GM23338 (cell line): ENCODE measurements around the gene PRAC1. TPM values are rescaled to one million over a fixed set of nuclear protein-coding genes. Genes with fewer than 3 reads are reported as not detected.

ENCODE experiments used
- ATAC-seq: fragments of 200-7000 bp; cut with Tn5 transposase; 3 replicates; pipeline ENCODE4 v1.9.1; 2020
- DNase-seq: peaks from one replicate; pipeline ENCODE4 v3.0.0-alpha.2; 2015; ENCODE audit warnings: low spot score
- H2AFZ ChIP-seq: fragments of 200-600 bp; sonication (generic); 2 replicates; pipeline ENCODE4 v1.8.0; 2016; ENCODE audit warnings: antibody characterized with exemption, mild to moderate bottlenecking, moderate library complexity
- H3F3A ChIP-seq: fragments of 200-600 bp; sonication (generic); replicated peaks from 2 replicates; pipeline ENCODE4 v1.8.0; 2017; ENCODE audit warnings: antibody characterized with exemption, mixed run types, low read depth
- H3K27ac ChIP-seq: fragments of 200-600 bp; sonication (generic); 2 replicates; pipeline ENCODE4 v1.6.1; 2016; ENCODE audit warnings: low read depth
- H3K27me3 ChIP-seq: fragments of 200-600 bp; sonication (generic); 2 replicates; pipeline ENCODE4 v1.8.0; 2016; ENCODE audit warnings: mild to moderate bottlenecking, mixed run types, moderate library complexity; ENCODE audit not compliant: insufficient read depth
- H3K36me3 ChIP-seq: fragments of 200-600 bp; sonication (generic); 2 replicates; pipeline ENCODE4 v1.8.0; 2016; ENCODE audit warnings: mild to moderate bottlenecking; ENCODE audit not compliant: insufficient read depth
- H3K4me1 ChIP-seq: fragments of 200-600 bp; sonication (generic); 2 replicates; pipeline ENCODE4 v1.8.0; 2016; ENCODE audit warnings: mild to moderate bottlenecking, moderate library complexity; ENCODE audit not compliant: insufficient read depth
- H3K4me2 ChIP-seq: fragments of 200-600 bp; sonication (generic); 2 replicates; pipeline ENCODE4 v1.7.1; 2017; ENCODE audit warnings: mixed run types
- H3K4me3 ChIP-seq: fragments of 200-600 bp; sonication (generic); 2 replicates; pipeline ENCODE4 v1.6.1; 2016; ENCODE audit warnings: mixed run types
- H3K79me2 ChIP-seq: fragments of 200-600 bp; sonication (generic); replicated peaks from 2 replicates; pipeline ENCODE4 v1.8.0; 2017; ENCODE audit warnings: mild to moderate bottlenecking; ENCODE audit not compliant: insufficient read depth
- H3K9me2 ChIP-seq: fragments of 200-600 bp; sonication (generic); 2 replicates; pipeline ENCODE4 v1.8.0; 2017; ENCODE audit not compliant: insufficient read depth
- H4K20me1 ChIP-seq: fragments of 200-600 bp; sonication (generic); replicated peaks from 2 replicates; pipeline ENCODE4 v1.8.0; 2017; ENCODE audit warnings: mild to moderate bottlenecking; ENCODE audit not compliant: insufficient read depth
- H3K27ac Mint-ChIP-seq: 2 replicates; pipeline ENCODE4 v1.8.0; 2020; ENCODE audit warnings: inconsistent platforms, mild to moderate bottlenecking, moderate library complexity, mixed read lengths
- H3K27me3 Mint-ChIP-seq: 3 replicates; pipeline ENCODE4 v1.8.0; 2022; ENCODE audit warnings: low read depth, mild to moderate bottlenecking, moderate library complexity, mixed read lengths, inconsistent platforms; ENCODE audit not compliant: insufficient read depth, poor library complexity
- H3K36me3 Mint-ChIP-seq: 3 replicates; pipeline ENCODE4 v1.8.0; 2021; ENCODE audit warnings: low read depth, mild to moderate bottlenecking, inconsistent platforms, moderate library complexity, mixed read lengths
- H3K4me1 Mint-ChIP-seq: 3 replicates; pipeline ENCODE4 v1.8.0; 2020; ENCODE audit warnings: mild to moderate bottlenecking, inconsistent platforms, mixed read lengths
- H3K4me3 Mint-ChIP-seq: 3 replicates; pipeline ENCODE4 v1.8.0; 2021; ENCODE audit warnings: moderate library complexity, mild to moderate bottlenecking, inconsistent platforms, mixed read lengths
- H3K9me3 Mint-ChIP-seq: 3 replicates; pipeline ENCODE4 v1.8.0; 2020; ENCODE audit warnings: moderate library complexity, mild to moderate bottlenecking, inconsistent platforms, mixed read lengths
- CREB1 ChIP-seq: fragments of 250-450 bp; sonication (Bioruptor Pico); IDR thresholded peaks from 2 replicates; pipeline ENCODE4 v1.5.0; 2020; ENCODE audit warnings: low read depth, mild to moderate bottlenecking, moderate library complexity
- EZH2 ChIP-seq: fragments of 200-600 bp; sonication (generic); IDR thresholded peaks from one replicate; pipeline ENCODE4 v1.8.0; 2017; ENCODE audit warnings: antibody characterized with exemption, mild to moderate bottlenecking, low read depth; ENCODE audit not compliant: unreplicated experiment
- EZH2phosphoT487 ChIP-seq: fragments of 200-600 bp; sonication (generic); IDR thresholded peaks from one replicate; pipeline ENCODE4 v1.8.1; 2018; ENCODE audit warnings: antibody characterized with exemption; ENCODE audit not compliant: unreplicated experiment
- JUNB ChIP-seq: IDR thresholded peaks from one replicate; pipeline ENCODE4 v1.6.1; 2016; ENCODE audit warnings: antibody characterized with exemption; ENCODE audit not compliant: unreplicated experiment
- NANOG ChIP-seq: IDR thresholded peaks from 2 replicates; pipeline ENCODE4 v1.6.1; 2016; ENCODE audit warnings: antibody characterized with exemption, borderline replicate concordance
- POLR2AphosphoS5 ChIP-seq: IDR thresholded peaks from 2 replicates; pipeline ENCODE4 v1.6.1; 2016; ENCODE audit warnings: antibody characterized with exemption, low read depth
- STAT1 ChIP-seq: IDR thresholded peaks from one replicate; pipeline ENCODE4 v1.6.1; 2016; ENCODE audit warnings: antibody characterized with exemption; ENCODE audit not compliant: unreplicated experiment
- ZNF114 ChIP-seq: fragments of 250-450 bp; sonication (Bioruptor Pico); IDR thresholded peaks from 2 replicates; pipeline ENCODE4 v1.5.0; 2020; ENCODE audit warnings: mild to moderate bottlenecking, moderate library complexity
- ZNF331 ChIP-seq: fragments of 250-450 bp; sonication (Bioruptor Pico); IDR thresholded peaks from 2 replicates; pipeline ENCODE4 v1.5.0; 2020; ENCODE audit warnings: low read depth, mild to moderate bottlenecking, moderate library complexity
- polyA plus RNA-seq: library from polyadenylated mRNA; unstranded; fragments of >200 nt; fragmentation: Nextera tagmentation; extraction: Ambion mirVana; gene quantifications from 2 replicates; pipeline ENCODE4 v1.2.1, GENCODE V29; 2016
- total RNA-seq: library from RNA; depleted of rRNA; stranded (reverse); fragments of >200 nt; shearing (Covaris generic); gene quantifications from 2 replicates; pipeline ENCODE4 v1.2.3, GENCODE V29; 2014
- TF ChIP-seq, protein P1 (sequence below), 2 experiments: fragments of 200-600 bp in 1 of 2; sonication (generic) in 1 of 2; conservative IDR thresholded peaks; 2 replicates each; pipeline versions ENCODE4 v1.5.1 to v1.6.1; 2016 to 2017; ENCODE audit warnings: antibody characterized with exemption in 2 of 2, low read depth in 2 of 2, mild to moderate bottlenecking in 2 of 2, moderate library complexity in 1 of 2
- TF ChIP-seq, protein P2 (sequence below): IDR thresholded peaks from one replicate; pipeline ENCODE4 v1.6.1; 2018; ENCODE audit warnings: antibody characterized with exemption; ENCODE audit not compliant: unreplicated experiment

The PRAC1 gene
- total and polyA plus RNA-seq, 2 experiments from 2014 or later = not detected

DNA sequence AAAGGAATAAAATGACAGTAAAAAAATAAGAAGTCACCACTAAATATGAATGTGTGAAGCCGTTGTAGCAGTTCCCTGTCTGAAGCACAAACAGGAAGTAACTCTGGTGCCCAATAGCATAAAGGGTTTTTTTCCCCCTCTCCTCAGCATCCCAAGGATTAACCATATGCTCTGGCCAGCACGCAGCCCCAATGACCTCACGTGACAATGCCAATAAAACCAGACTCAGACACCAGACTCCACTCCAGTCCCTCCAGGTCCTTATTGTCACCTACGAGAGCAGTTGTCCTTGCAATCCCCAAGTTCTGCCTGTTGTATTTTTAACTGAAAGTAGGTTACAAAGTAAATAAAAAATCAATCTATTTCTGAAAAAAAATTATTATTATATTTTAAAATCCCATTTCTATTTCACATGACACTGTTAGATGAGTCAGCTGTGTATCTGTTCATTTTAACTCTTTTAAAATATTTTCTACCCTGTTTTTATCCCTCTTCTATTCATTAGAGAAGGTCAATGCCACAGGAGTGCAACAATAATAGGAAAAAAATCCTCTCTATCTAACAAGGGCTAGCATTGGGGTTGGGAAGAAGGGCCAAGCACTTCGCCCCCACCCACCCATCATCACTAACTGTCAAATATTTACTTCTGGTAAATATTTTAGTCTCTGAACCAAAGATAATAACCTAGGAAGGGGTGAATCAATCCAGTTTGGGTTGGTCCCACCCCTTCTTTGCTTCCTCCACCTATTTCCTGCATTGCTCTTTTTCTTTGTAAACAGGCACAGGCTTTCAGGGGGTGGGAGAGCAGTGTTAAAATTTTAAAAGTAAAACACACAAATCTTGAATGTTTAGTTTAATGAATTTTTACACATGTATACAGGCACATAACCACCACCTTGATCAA lies 6.6 kb downstream of the PRAC1 start:
- no peaks in the 10 kb centered on the region for H3K36me3 ChIP-seq
- Mint-ChIP-seq H3K4me1 (peaks cover 31% of the 10 kb centered on the region), H3K4me3 (no peak overlapping the region), H3K36me3 (no peaks in the 10 kb centered on the region), H3K27me3 (peaks cover 75% of the 10 kb centered on the region), H3K9me3 (no peaks in the 10 kb centered on the region; the same call in 2 of the 3 replicates), H3K27ac (no peak overlapping the region)
- H3K27ac ChIP-seq = no peak overlapping the region
- H3K4me2 ChIP-seq = no peak overlapping the region
- no peaks in the 10 kb centered on the region for H3K9me2 ChIP-seq
- DNase-seq (no peak), ATAC-seq (no peak)
- no peak overlapping the region for H3K4me3 ChIP-seq
- no peaks in the 10 kb centered on the region for H3K79me2 ChIP-seq
- no peak overlapping the region for H2AFZ ChIP-seq
- peaks cover 21% of the 10 kb centered on the region for H3F3A ChIP-seq
- H3K27me3 ChIP-seq = peaks cover 95% of the 10 kb centered on the region
- peaks cover 22% of the 10 kb centered on the region for H3K4me1 ChIP-seq
- TF ChIP-seq ZNF114 (CRISPR knock-in tag) (no peak), NANOG (no peak), ZNF331 (CRISPR knock-in tag) (no peak), JUNB (no peak), EZH2 (no peak), EZH2phosphoT487 (no peak)
- TF ChIP-seq, protein P1, sequence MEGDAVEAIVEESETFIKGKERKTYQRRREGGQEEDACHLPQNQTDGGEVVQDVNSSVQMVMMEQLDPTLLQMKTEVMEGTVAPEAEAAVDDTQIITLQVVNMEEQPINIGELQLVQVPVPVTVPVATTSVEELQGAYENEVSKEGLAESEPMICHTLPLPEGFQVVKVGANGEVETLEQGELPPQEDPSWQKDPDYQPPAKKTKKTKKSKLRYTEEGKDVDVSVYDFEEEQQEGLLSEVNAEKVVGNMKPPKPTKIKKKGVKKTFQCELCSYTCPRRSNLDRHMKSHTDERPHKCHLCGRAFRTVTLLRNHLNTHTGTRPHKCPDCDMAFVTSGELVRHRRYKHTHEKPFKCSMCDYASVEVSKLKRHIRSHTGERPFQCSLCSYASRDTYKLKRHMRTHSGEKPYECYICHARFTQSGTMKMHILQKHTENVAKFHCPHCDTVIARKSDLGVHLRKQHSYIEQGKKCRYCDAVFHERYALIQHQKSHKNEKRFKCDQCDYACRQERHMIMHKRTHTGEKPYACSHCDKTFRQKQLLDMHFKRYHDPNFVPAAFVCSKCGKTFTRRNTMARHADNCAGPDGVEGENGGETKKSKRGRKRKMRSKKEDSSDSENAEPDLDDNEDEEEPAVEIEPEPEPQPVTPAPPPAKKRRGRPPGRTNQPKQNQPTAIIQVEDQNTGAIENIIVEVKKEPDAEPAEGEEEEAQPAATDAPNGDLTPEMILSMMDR (conservative IDR thresholded peaks at IDR 0.05; ENCODE audit: low read depth in 2 of 2) = no peak
- H4K20me1 ChIP-seq = peaks cover 3% of the 10 kb centered on the region; the same call in 1 of the 2 replicates

DNA sequence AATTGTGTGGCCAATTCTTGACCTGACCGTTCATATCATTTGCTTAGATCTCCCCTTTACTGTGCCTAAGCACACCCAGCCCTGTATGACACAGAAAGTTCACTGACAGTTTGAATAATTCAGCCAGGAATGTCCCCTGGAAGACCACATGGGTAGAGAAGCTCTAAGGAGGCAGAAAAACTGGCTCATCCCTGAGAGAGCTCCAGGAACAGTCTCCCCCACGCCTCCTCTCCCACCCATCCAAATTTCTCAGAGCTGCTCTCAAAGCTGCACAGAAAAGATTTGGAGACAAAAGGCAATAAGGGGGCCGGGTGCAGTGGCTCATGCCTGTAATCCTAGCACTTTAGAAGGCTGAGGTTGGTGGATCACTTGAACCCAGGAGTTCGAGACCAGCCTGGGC lies 11.2 kb downstream of the PRAC1 start:
- no peak overlapping the region for H3K27ac ChIP-seq
- H3K27me3 Mint-ChIP-seq = peaks cover 33% of the 10 kb centered on the region
- H3K36me3 ChIP-seq = no peaks in the 10 kb centered on the region
- peaks cover 72% of the 10 kb centered on the region for H3K27me3 ChIP-seq
- H3K9me3 Mint-ChIP-seq = no peaks in the 10 kb centered on the region
- no peaks in the 10 kb centered on the region for H3K4me1 ChIP-seq
- H3K4me3 ChIP-seq = no peak overlapping the region
- H3F3A ChIP-seq = no peaks in the 10 kb centered on the region
- H3K4me2 ChIP-seq = no peak overlapping the region
- no peaks in the 10 kb centered on the region for H3K9me2 ChIP-seq
- H3K4me3 Mint-ChIP-seq = no peak overlapping the region
- H3K27ac Mint-ChIP-seq = no peak overlapping the region
- no peaks in the 10 kb centered on the region for H3K79me2 ChIP-seq
- no peaks in the 10 kb centered on the region for H3K36me3 Mint-ChIP-seq
- H2AFZ ChIP-seq = no peak overlapping the region
- no peaks in the 10 kb centered on the region; the same call in none of the 2 replicates for H4K20me1 ChIP-seq
- no peak for DNase-seq
- no peak for ATAC-seq
- H3K4me1 Mint-ChIP-seq = peaks cover 7% of the 10 kb centered on the region; the same call in 2 of the 3 replicates
- TF ChIP-seq EZH2phosphoT487 (no peak), ZNF114 (CRISPR knock-in tag) (no peak), CREB1 (no peak), STAT1 (no peak), NANOG (no peak), EZH2 (no peak), ZNF331 (CRISPR knock-in tag) (no peak), POLR2AphosphoS5 (no peak)
- TF ChIP-seq, protein P1 (conservative IDR thresholded peaks at IDR 0.05; ENCODE audit: low read depth in 2 of 2) = no peak
- TF ChIP-seq, protein P2, sequence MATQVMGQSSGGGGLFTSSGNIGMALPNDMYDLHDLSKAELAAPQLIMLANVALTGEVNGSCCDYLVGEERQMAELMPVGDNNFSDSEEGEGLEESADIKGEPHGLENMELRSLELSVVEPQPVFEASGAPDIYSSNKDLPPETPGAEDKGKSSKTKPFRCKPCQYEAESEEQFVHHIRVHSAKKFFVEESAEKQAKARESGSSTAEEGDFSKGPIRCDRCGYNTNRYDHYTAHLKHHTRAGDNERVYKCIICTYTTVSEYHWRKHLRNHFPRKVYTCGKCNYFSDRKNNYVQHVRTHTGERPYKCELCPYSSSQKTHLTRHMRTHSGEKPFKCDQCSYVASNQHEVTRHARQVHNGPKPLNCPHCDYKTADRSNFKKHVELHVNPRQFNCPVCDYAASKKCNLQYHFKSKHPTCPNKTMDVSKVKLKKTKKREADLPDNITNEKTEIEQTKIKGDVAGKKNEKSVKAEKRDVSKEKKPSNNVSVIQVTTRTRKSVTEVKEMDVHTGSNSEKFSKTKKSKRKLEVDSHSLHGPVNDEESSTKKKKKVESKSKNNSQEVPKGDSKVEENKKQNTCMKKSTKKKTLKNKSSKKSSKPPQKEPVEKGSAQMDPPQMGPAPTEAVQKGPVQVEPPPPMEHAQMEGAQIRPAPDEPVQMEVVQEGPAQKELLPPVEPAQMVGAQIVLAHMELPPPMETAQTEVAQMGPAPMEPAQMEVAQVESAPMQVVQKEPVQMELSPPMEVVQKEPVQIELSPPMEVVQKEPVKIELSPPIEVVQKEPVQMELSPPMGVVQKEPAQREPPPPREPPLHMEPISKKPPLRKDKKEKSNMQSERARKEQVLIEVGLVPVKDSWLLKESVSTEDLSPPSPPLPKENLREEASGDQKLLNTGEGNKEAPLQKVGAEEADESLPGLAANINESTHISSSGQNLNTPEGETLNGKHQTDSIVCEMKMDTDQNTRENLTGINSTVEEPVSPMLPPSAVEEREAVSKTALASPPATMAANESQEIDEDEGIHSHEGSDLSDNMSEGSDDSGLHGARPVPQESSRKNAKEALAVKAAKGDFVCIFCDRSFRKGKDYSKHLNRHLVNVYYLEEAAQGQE = no peak
